NT2/D1 (cell line): ENCODE data around the gene CACNB2.

Experiments used
- SUZ12 ChIP-seq: IDR thresholded peaks from 2 replicates; pipeline ENCODE4 v1.6.1; 2011; ENCODE audit not compliant: insufficient read length, insufficient read depth; ENCODE audit errors: extremely low read depth
- YY1 ChIP-seq: IDR thresholded peaks from 2 replicates; pipeline ENCODE4 v1.6.1; 2011; ENCODE audit not compliant: insufficient read length, insufficient read depth
- ZNF274 ChIP-seq: IDR thresholded peaks from 2 replicates; pipeline ENCODE4 v1.6.1; 2011; ENCODE audit warnings: mild to moderate bottlenecking, low read depth, low read length

DNA sequence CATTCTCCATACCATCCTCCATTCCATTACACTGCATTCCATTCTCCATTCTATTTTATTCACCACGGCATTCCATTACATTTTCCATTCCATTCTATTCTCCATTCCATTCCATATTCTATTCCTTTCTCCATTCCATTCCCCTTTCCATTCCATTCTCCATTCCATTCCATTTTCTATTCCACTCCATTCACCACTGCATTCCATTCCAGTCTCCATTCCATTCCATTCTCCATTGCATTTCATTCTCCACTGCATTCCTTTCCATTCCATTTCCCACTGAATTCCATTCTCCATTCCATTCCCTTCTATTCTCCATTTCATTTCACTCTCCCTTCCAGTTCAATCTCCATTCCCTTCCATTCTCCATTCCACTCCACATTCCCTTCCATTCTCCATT, 431.6 kb downstream of the CACNB2 start:
- no peak for TF ChIP-seq SUZ12
- TF ChIP-seq YY1: no peak
- no peak for TF ChIP-seq ZNF274
